DLD1 (cell line): ENCODE results near the gene ARGLU1.

ENCODE experiments used
- in situ Hi-C: cut with HindIII; loops from 2 replicates; pipeline ENCODE4 v1.10.0; 2017; ENCODE audit warnings: low sequenced_read_pairs

ARGLU1 gene

GRCh38 chr13:106527826-106528225 lies 40.1 kb downstream of the ARGLU1 start:
- in situ Hi-C loops: loop anchor here (25.0 kb wide), 1 partner anchor 1966 kb away; no protein-coding TSS in a partner anchor

GRCh38 chr13:106527445-106527801 lies 40.5 kb downstream of the ARGLU1 start:
- in situ Hi-C loops: loop anchor here (25.0 kb wide), 1 partner anchor 1965 kb away; no protein-coding TSS in a partner anchor

- in situ Hi-C loops: loop anchor here (25.0 kb wide), 1 partner anchor 1965 kb away; no protein-coding TSS in a partner anchor
These were observed 41.0 kb downstream of the ARGLU1 start for GRCh38 chr13:106526738-106527444.

GRCh38 chr13:106525865-106526264 lies 42.1 kb downstream of the ARGLU1 start:
- in situ Hi-C loops: loop anchor here (25.0 kb wide), 1 partner anchor 1964 kb away; no protein-coding TSS in a partner anchor

GRCh38 chr13:106524108-106524507 lies 43.8 kb downstream of the ARGLU1 start:
- in situ Hi-C loops: no loop called here

GRCh38 chr13:106523576-106523975 lies 44.4 kb downstream of the ARGLU1 start:
- in situ Hi-C loops: no loop called here

- in situ Hi-C loops: no loop called here
These were observed 44.9 kb downstream of the ARGLU1 start for GRCh38 chr13:106522898-106523525.

- in situ Hi-C loops: no loop called here
These were observed 45.7 kb downstream of the ARGLU1 start for GRCh38 chr13:106522112-106522705.

GRCh38 chr13:106521095-106521799 lies 46.7 kb downstream of the ARGLU1 start:
- in situ Hi-C loops: no loop called here

GRCh38 chr13:106520251-106521054 lies 47.5 kb downstream of the ARGLU1 start:
- in situ Hi-C loops: no loop called here

- in situ Hi-C loops: no loop called here
These were observed 49.4 kb downstream of the ARGLU1 start for GRCh38 chr13:106518512-106518911.

- in situ Hi-C loops: no loop called here
These were observed 50.7 kb downstream of the ARGLU1 start for GRCh38 chr13:106517109-106517847.

- in situ Hi-C loops: no loop called here
These were observed 52.2 kb downstream of the ARGLU1 start for GRCh38 chr13:106515635-106516254.

GRCh38 chr13:106514928-106515634 lies 52.9 kb downstream of the ARGLU1 start:
- in situ Hi-C loops: no loop called here

- in situ Hi-C loops: no loop called here
These were observed 54.6 kb downstream of the ARGLU1 start for GRCh38 chr13:106513025-106513983.

GRCh38 chr13:106507560-106508274 lies 60.2 kb downstream of the ARGLU1 start:
- in situ Hi-C loops: no loop called here

GRCh38 chr13:106506286-106506685 lies 61.7 kb downstream of the ARGLU1 start:
- in situ Hi-C loops: no loop called here
